Coronary artery (tissue), 2 donors: ENCODE results near the gene EXOC8.
"Not testable (repeated sequence)": the region's sequence is repeated elsewhere in the genome, so short reads cannot be mapped to it uniquely, and the experiment has no call there.

Experiments
- DNase-seq: peaks from one replicate; pipeline ENCODE4 v3.0.0-alpha.2; 2017; ENCODE audit warnings: low spot score
- H3K27ac ChIP-seq, 2 donors: fragments of 200-600 bp; sonication (generic); one replicate each; pipeline ENCODE4 v1.5.1; 2016 to 2019
- H3K4me3 ChIP-seq: fragments of 200-600 bp; sonication (generic); 2 replicates; pipeline ENCODE4 v1.5.1; 2016; ENCODE audit warnings: mild to moderate bottlenecking, moderate library complexity
- TF ChIP-seq, protein P1 (sequence below): fragments of 200-600 bp; sonication (generic); IDR thresholded peaks from one replicate; pipeline ENCODE4 v1.5.1; 2019; ENCODE audit warnings: antibody characterized with exemption

EXOC8 gene

DNA sequence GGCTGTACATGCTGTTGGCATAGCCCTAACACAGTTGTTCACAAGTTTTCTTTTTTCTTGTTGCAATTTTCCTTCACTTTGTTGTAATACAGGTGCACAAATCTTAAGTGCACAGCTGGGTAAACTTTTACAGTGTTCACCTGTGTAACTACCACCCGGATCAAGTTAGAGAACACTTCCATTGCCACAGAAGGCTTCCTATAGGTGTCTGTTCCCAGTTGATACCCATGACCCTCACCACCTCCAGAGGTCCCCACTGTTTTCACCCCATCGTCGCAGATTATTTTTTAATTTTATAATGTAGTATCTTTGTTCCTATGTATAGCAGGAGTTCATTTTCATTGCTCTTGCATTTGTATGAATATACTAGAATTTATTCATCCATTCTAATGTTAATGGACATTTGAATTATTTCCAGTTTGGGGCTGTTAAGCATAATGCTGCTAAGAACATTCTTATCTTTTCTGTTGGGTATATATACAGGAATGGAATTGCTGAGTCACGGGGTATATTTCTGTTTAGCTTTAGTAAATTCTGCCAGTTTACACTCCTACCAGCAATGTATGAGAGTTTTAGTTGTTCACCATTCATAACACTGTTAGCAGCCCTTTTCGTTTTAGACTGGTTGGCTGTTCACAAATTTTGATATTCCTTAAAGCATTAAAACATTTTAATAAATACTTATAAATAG is 16.8 kb upstream of the EXOC8 start:
- Histone ChIP-seq H3K27ac (no peak overlapping the region), H3K4me3 (no peak overlapping the region)
- TF ChIP-seq, protein P1, sequence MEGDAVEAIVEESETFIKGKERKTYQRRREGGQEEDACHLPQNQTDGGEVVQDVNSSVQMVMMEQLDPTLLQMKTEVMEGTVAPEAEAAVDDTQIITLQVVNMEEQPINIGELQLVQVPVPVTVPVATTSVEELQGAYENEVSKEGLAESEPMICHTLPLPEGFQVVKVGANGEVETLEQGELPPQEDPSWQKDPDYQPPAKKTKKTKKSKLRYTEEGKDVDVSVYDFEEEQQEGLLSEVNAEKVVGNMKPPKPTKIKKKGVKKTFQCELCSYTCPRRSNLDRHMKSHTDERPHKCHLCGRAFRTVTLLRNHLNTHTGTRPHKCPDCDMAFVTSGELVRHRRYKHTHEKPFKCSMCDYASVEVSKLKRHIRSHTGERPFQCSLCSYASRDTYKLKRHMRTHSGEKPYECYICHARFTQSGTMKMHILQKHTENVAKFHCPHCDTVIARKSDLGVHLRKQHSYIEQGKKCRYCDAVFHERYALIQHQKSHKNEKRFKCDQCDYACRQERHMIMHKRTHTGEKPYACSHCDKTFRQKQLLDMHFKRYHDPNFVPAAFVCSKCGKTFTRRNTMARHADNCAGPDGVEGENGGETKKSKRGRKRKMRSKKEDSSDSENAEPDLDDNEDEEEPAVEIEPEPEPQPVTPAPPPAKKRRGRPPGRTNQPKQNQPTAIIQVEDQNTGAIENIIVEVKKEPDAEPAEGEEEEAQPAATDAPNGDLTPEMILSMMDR = no peak
- DNase-seq = no peak

DNA sequence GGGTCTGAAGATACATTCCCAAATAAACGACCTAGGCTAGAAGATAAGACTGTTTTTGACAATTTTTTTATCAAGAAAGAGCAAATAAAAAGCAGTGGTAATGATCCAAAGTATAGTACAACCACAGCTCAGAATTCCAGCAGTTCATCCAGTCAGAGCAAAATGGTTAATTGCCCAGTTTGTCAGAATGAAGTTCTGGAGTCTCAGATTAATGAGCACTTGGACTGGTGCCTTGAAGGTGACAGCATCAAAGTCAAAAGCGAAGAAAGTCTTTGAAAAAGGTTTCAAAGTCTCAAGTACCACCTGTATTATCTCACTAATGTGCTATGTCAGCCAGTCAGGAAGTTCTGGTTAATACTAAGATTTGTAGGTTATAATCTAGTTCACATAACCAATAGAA is 15.4 kb upstream of the EXOC8 start:
- TF ChIP-seq, protein P1 = no peak
- Histone ChIP-seq H3K4me3 (no peak overlapping the region), H3K27ac (no peak overlapping the region)
- no peak for DNase-seq

DNA sequence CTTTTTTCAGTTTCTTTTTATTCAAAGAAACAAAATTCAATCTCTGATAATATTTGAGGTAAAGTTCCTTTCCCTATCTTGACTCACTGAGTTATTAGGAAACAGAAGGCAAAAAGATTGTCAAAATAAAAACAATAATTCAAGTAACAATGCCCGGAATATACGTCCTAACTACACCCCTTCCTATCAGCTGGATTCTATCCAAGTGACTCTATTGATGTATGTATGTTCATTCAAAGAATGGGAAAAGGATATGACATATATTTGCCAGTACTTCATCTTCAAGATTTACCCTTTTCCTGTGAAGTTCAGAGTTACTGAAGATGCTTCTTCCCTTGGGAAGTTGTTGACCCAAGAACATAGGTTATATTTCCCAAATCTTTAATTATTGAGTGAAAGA is 14.2 kb upstream of the EXOC8 start:
- TF ChIP-seq, protein P1 = no peak
- Histone ChIP-seq H3K4me3 (no peak overlapping the region), H3K27ac (no peak overlapping the region)
- DNase-seq = no peak

DNA sequence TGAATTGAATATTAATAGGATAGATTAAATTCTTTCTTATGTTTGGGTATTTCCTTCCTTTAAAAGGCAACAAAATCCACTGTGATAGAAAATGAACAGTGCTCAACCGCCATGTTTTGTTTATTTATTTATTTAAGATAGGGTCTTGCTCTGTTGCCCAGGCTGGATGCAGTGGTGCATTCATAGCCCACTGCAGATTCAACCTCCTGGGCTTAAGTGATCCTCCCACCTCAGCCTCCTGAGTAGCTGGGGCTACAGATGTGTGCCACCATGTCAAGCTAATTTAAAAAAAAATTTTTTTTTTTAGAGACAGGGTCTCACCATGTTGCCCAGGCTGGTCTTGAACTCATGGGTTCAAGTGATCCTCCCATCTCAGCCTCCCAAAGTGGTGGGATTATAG is 11.2 kb upstream of the EXOC8 start:
- DNase-seq, H3K4me3 ChIP-seq, H3K27ac ChIP-seq: not testable (repeated sequence)

DNA sequence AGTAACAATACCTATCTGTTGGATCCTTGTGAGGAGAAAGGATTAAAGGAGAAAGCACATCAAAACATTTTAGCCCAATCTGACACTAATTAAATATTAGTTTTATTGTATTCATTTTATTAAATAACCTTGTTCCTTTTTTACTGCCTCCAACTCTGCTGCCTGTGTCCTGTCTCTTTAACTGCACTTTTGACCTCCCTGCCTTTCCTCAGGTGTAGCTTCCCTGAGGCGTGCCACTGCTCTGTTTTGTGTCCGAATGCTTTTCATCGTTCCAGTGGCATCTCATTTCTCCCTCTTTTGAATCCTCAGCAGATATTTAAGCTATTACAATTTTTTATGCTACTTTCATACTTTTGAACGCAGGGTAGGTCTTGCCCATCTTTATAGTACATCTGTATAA is 10.8 kb upstream of the EXOC8 start:
- Histone ChIP-seq H3K4me3 (no peak overlapping the region), H3K27ac (no peak overlapping the region)
- no peak for DNase-seq
- TF ChIP-seq, protein P1 = no peak

DNA sequence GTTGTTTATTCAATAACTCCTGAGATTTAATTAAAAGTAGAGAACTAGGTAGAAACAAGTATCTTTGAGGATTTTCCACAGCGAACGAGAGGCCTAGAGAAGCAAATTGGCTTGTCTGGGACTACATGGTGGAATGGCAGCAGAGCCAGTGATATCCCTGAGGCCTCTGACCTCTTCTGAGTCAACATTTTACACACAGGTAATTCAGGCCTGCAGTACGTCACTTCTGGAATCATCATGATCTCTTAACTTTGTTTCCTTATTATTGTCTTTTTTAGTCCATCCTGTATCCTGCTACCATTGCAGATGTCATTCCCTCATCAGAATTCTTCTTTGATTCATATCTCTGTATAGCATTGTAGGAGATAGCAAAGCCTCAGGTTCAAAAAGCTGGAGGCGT is 10.3 kb upstream of the EXOC8 start:
- no peak overlapping the region for H3K27ac ChIP-seq
- H3K4me3 ChIP-seq = no peak overlapping the region
- DNase-seq = no peak
- TF ChIP-seq, protein P1 = no peak

DNA sequence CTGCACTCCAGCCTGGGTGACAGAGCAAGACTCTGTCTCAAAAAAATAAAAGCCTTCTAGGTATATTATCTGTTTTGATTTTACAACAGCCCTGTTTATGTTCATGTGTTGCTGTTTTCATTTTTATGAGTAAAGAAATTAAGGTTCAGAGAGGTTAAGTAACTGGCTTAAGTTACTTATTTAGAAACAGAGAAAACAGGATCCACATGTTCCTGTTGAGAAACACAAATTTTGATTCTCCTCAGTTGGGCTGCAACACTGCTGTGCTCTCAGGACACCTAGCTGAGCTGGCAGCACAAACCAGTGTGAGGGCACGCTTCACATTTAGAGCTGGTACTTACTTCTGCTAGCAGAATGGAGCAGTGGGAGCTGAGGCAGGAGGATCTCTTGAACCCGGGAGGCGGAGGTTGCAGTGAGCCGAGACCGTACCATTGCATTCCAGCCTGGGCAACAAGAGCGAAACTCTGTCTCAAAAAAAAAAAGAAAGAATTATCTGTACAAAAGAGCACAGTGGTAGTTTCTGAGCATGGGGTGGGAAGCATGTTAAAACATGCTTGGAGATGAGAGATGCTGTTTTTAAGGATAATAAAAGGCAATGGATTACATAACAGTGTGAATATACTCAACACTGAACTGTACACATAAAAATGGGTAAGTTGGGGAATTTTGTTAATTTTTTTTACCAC is 2.8 kb upstream of the EXOC8 start:
- DNase-seq = no peak
- H3K27ac ChIP-seq = no peak overlapping the region
- no peak overlapping the region for H3K4me3 ChIP-seq
- TF ChIP-seq, protein P1 = no peak
